Body of pancreas (tissue), 4 donors: ENCODE data around the gene ITGB4. TPM values are rescaled to one million over a fixed set of nuclear protein-coding genes. Genes with fewer than 3 reads are reported as not detected.

ENCODE experiments used
- ATAC-seq: fragments of 150-250 bp; one replicate; pipeline ENCODE4 v1.9.1; 2016
- DNase-seq, 4 donors: peaks; one replicate each; pipeline ENCODE4 v3.0.0-alpha.2; 2019
- H3K27ac ChIP-seq, 4 donors: fragments of 200-600 bp; sonication (generic); 1 replicate in 3 of 4; 2 replicates in 1 of 4; pipeline versions ENCODE4 v1.5.1 to v1.6.1; 2016 to 2019; ENCODE audit warnings: mild to moderate bottlenecking in 1 of 4, mixed read lengths in 1 of 4, moderate library complexity in 1 of 4
- H3K27me3 ChIP-seq, 2 donors: fragments of 200-600 bp; sonication (generic); one replicate each; pipeline ENCODE4 v1.6.0; 2016; ENCODE audit warnings: mild to moderate bottlenecking in 1 of 2
- H3K36me3 ChIP-seq, 2 donors: fragments of 200-600 bp; sonication (generic); replicated peaks in 1 of 2; 2 replicates each; pipeline ENCODE4 v1.5.1; 2016; ENCODE audit warnings: low read depth in 2 of 2; ENCODE audit not compliant: insufficient read depth in 1 of 2
- H3K4me1 ChIP-seq: fragments of 200-600 bp; sonication (generic); one replicate; pipeline ENCODE4 v1.6.0; 2016
- H3K4me3 ChIP-seq, 2 donors: fragments of 200-600 bp; sonication (generic); 1 replicate in 1 of 2; 2 replicates in 1 of 2; pipeline ENCODE4 v1.5.1; 2016 to 2019
- H3K9me3 ChIP-seq, 3 donors: fragments of 200-600 bp; sonication (generic); 1 replicate in 2 of 3; 2 replicates in 1 of 3; pipeline ENCODE4 v1.5.1; 2016
- CTCF ChIP-seq, 7 experiments: fragments of 450-650 bp in 4 of 7; fragments of 200-600 bp in 3 of 7; sonication (generic) in 3 of 7; IDR thresholded peaks; one replicate each; pipeline ENCODE4 v1.5.1; 2016 to 2019; ENCODE audit warnings: antibody characterized with exemption in 7 of 7
- POLR2A ChIP-seq, 3 donors: fragments of 450-650 bp; IDR thresholded peaks; one replicate each; pipeline ENCODE4 v1.6.1; 2016; ENCODE audit warnings: antibody characterized with exemption in 3 of 3, mild to moderate bottlenecking in 2 of 3
- WGBS, 2 donors: methylation state at CpG; one replicate each; pipeline ENCODE4 v1.1.5; 2017; 5-methylcytosine and 5-hydroxymethylcytosine counted together
- intact Hi-C: fragments of 100-400 bp; cut with DNase I; formaldehyde crosslinking; loops from one replicate; pipeline ENCODE4 v1.15.1; 2023
- microRNA-seq, 2 donors: library from miRNA; unstranded; fragments of <30 nt; microRNA quantifications; one replicate each; pipeline ENCODE4, GENCODE V29; 2016; ENCODE audit warnings: borderline number of aligned reads in 2 of 2, borderline replicate concordance in 2 of 2
- total RNA-seq, 2 donors: library from RNA; depleted of rRNA; stranded (reverse); fragments of >200 nt; gene quantifications; one replicate each; pipeline ENCODE4 v1.1.0, GENCODE V29; 2016

The ITGB4 gene
- total RNA-seq, 2 donors from 2014 or later: 25.1 to 33.7 TPM

GRCh38 chr17:75806822-75807500 lies 85.7 kb downstream of the ITGB4 start:
- no peaks in the 10 kb centered on the region for H3K27me3 ChIP-seq
- ATAC-seq (no peak), DNase-seq (no peak)
- intact Hi-C loops: no loop called here
- H3K27ac ChIP-seq: no peak overlapping the region
- 77 to 84% methylated on average over 4 of the region's 4 CpGs for WGBS, 2 donors
- TF ChIP-seq POLR2A (IDR thresholded peaks at IDR 0.05): no peak
- no peak for TF ChIP-seq CTCF (IDR thresholded peaks at IDR 0.05)
- H3K4me3 ChIP-seq: no peak overlapping the region
- H3K36me3 ChIP-seq: peaks cover under 1 to 7% of the 10 kb centered on the region in 2 donors
- peaks cover 5% of the 10 kb centered on the region for H3K4me1 ChIP-seq
- H3K9me3 ChIP-seq: no peaks in the 10 kb centered on the region

Small RNAs within 50 kb of the gene (microRNA-seq; reads per million reads assigned to microRNA genes)
- gene MIR4738: 0 to 0.90 reads per million in 2 donors

Other genes starting within 250 kb of the ITGB4 start
- gene CASKIN2, start 205.9 kb upstream of the ITGB4 start, total RNA-seq: 10 to 100 TPM in 1 of 2 donors, 1 to 10 TPM in 1; 9.1 to 16.2 TPM
- 100 to 1,000 TPM in 1 of 2 donors, 10 to 100 TPM in 1; 63.8 to 123 TPM for gene TSEN54, start 204.9 kb upstream of the ITGB4 start, total RNA-seq
- gene LLGL2, start 195.8 kb upstream of the ITGB4 start, total RNA-seq: 100 to 1,000 TPM; 113 to 251 TPM
- gene MYO15B, start 133.7 kb upstream of the ITGB4 start, total RNA-seq: 100 to 1,000 TPM in 1 of 2 donors, 10 to 100 TPM in 1; 61.2 to 183 TPM
- gene SMIM5, start 88.0 kb upstream of the ITGB4 start, total RNA-seq: 1 to 10 TPM; 3.3 to 5.2 TPM
- gene RECQL5, start 54.3 kb upstream of the ITGB4 start, total RNA-seq: 10 to 100 TPM in 1 of 2 donors, 1 to 10 TPM in 1; 8.6 to 38.6 TPM
- 10 to 100 TPM; 47.2 to 73.8 TPM for gene SAP30BP, start 54.1 kb upstream of the ITGB4 start, total RNA-seq
- gene GALK1, start 43.7 kb downstream of the ITGB4 start, total RNA-seq: 10 to 100 TPM; 27.4 to 27.5 TPM
- 10 to 100 TPM; 18.4 to 59.7 TPM for gene UNK, start 63.3 kb downstream of the ITGB4 start, total RNA-seq
- gene UNC13D, start 122.9 kb downstream of the ITGB4 start, total RNA-seq: 10 to 100 TPM in 1 of 2 donors, 1 to 10 TPM in 1; 8.6 to 21.8 TPM
- gene WBP2, start 133.9 kb downstream of the ITGB4 start, total RNA-seq: 10 to 100 TPM; 44.2 to 49.5 TPM
- 10 to 100 TPM; 39.6 to 41.8 TPM for gene TRIM47, start 157.1 kb downstream of the ITGB4 start, total RNA-seq
- 10 to 100 TPM; 12.5 to 21.0 TPM for gene TRIM65, start 175.5 kb downstream of the ITGB4 start, total RNA-seq
- gene MRPL38, start 183.4 kb downstream of the ITGB4 start, total RNA-seq: 10 to 100 TPM; 47.7 to 77.8 TPM
- gene FBF1, start 219.6 kb downstream of the ITGB4 start, total RNA-seq: 1 to 10 TPM; 2.6 to 4.2 TPM